GM12878 (cell line): ENCODE measurements around the gene FGF11. TPM values are rescaled to one million over a fixed set of nuclear protein-coding genes. Genes with fewer than 3 reads are reported as not detected.

Experiments used
- ASH2L ChIP-seq: fragments of 300-600, 200-600 bp; sonication (generic); IDR thresholded peaks from 2 replicates; pipeline ENCODE4 v1.6.1; 2017; ENCODE audit warnings: low read depth, mild to moderate bottlenecking, borderline replicate concordance
- CHD4 ChIP-seq: fragments of 200-600 bp; sonication (generic); IDR thresholded peaks from 2 replicates; pipeline ENCODE4 v1.6.1; 2016; ENCODE audit warnings: mild to moderate bottlenecking
- CREB1 ChIP-seq: IDR thresholded peaks from 2 replicates; pipeline ENCODE4 v1.6.1; 2012; ENCODE audit warnings: low read depth, mild to moderate bottlenecking, inconsistent platforms
- CTCF ChIP-seq, 3 experiments: IDR thresholded peaks in 2 of 3; conservative IDR thresholded peaks in 1 of 3; 2 replicates each; pipeline ENCODE4 v1.5.1; 2011; ENCODE audit warnings: low read depth in 3 of 3, low read length in 3 of 3, mild to moderate bottlenecking in 3 of 3, control low read depth in 2 of 3, moderate library complexity in 2 of 3, inconsistent platforms in 1 of 3, mixed read lengths in 1 of 3; ENCODE audit not compliant: control insufficient read depth in 2 of 3, insufficient read depth in 1 of 3; ENCODE audit errors: extremely low read depth in 1 of 3
- MXI1 ChIP-seq: fragments of 150-350 bp; IDR thresholded peaks from 2 replicates; pipeline ENCODE4 v1.6.1; 2011; ENCODE audit warnings: low read depth, mild to moderate bottlenecking, inconsistent platforms, low read length, improper control_type of control experiment
- NFIC ChIP-seq: IDR thresholded peaks from 2 replicates; pipeline ENCODE4 v1.6.1; 2012; ENCODE audit warnings: low read depth, mild to moderate bottlenecking, inconsistent platforms, low read length, moderate library complexity
- PKNOX1 ChIP-seq: fragments of 450-650 bp; IDR thresholded peaks from 2 replicates; pipeline ENCODE4 v1.6.1; 2016; ENCODE audit warnings: mild to moderate bottlenecking
- SIN3A ChIP-seq: IDR thresholded peaks from 2 replicates; pipeline ENCODE4 v1.6.1; 2012; ENCODE audit warnings: low read depth, low read length, improper control_type of control experiment
- ZBTB33 ChIP-seq: fragments of 450-650 bp; IDR thresholded peaks from 2 replicates; pipeline ENCODE4 v1.6.1; 2017; ENCODE audit warnings: mild to moderate bottlenecking
- polyA plus RNA-seq, 11 experiments: library from polyadenylated mRNA; depleted of rRNA in 4 of 11; unstranded in 6 of 11; stranded (reverse) in 5 of 11; fragments of >200 nt; fragmentation: Nextera tagmentation in 4 of 11; fragmentation: Illumina TruSeq in 1 of 11; extraction: Ambion mirVana in 4 of 11; extraction: Trizol in 1 of 11; gene quantifications; 1 replicate in 1 of 11; 2 replicates in 10 of 11; pipeline versions ENCODE4 v1.2.1 to v1.2.3, GENCODE V29; 2011 to 2016; ENCODE audit warnings: inconsistent platforms in 2 of 11, missing spikeins in 2 of 11, low read depth in 1 of 11
- total RNA-seq, 4 experiments: library from RNA; depleted of rRNA in 3 of 4; stranded (reverse); fragments of >200 nt in 3 of 4; fragmentation: Illumina TruSeq in 1 of 4; extraction: Trizol in 1 of 4; gene quantifications; 2 replicates each; pipeline versions ENCODE4 v1.2.1 to v1.2.3, GENCODE V29; 2013 to 2021

The FGF11 gene
- total and polyA plus RNA-seq, 10 of the 15 experiments (the other 5 are each of a cell fraction or from before 2014, with no cell fraction given) = 0.69 to 21.1 (median 2.6) TPM

- TF ChIP-seq ZBTB33 (no peak), NFIC (no peak), CTCF (IDR thresholded peaks at IDR 0.05 in 2 of 3, conservative IDR thresholded peaks at IDR 0.05 in 1 of 3; ENCODE audit: control insufficient read depth in 2 of 3, extremely low read depth in 1 of 3, insufficient read depth in 1 of 3, low read depth in 3 of 3, low read length in 3 of 3) (no peak), PKNOX1 (no peak), SIN3A (no peak), CREB1 (no peak), CHD4 (no peak), MXI1 (no peak), ASH2L (no peak)
Observed at GRCh38 chr17:7426203-7426863, 13.0 kb upstream of the FGF11 start (continued).
